Measurements from ENCODE around the gene PADI1.

Gene PADI1

GRCh38 chr1:17277511-17278159 is 72.7 kb downstream of the PADI1 start:
- no peak for DNase-seq

- no peak for DNase-seq
These were observed 74.3 kb downstream of the PADI1 start for GRCh38 chr1:17278996-17279830.

- no peak for DNase-seq
These were observed 75.5 kb downstream of the PADI1 start for GRCh38 chr1:17280436-17280835.

- DNase-seq, result no peak
These were observed 76.0 kb downstream of the PADI1 start for GRCh38 chr1:17280894-17281293.

GRCh38 chr1:17281775-17282181 is 76.8 kb downstream of the PADI1 start:
- DNase-seq, result no peak

- no peak for DNase-seq
These were observed 77.9 kb downstream of the PADI1 start for GRCh38 chr1:17282836-17283235.

GRCh38 chr1:17286646-17287045 is 81.7 kb downstream of the PADI1 start:
- DNase-seq, result no peak

GRCh38 chr1:17287130-17287776 is 82.3 kb downstream of the PADI1 start:
- no peak for DNase-seq

GRCh38 chr1:17289721-17290120 is 84.8 kb downstream of the PADI1 start:
- no peak for DNase-seq

- DNase-seq, result no peak
These were observed 85.6 kb downstream of the PADI1 start for GRCh38 chr1:17290553-17290952.

- no peak for DNase-seq
These were observed 87.6 kb downstream of the PADI1 start for GRCh38 chr1:17292299-17293160.

- no peak for DNase-seq
These were observed 88.9 kb downstream of the PADI1 start for GRCh38 chr1:17293681-17294425.

- no peak for DNase-seq
These were observed 90.4 kb downstream of the PADI1 start for GRCh38 chr1:17295292-17295691.
